ENCODE data around the gene UQCC5.

DNA sequence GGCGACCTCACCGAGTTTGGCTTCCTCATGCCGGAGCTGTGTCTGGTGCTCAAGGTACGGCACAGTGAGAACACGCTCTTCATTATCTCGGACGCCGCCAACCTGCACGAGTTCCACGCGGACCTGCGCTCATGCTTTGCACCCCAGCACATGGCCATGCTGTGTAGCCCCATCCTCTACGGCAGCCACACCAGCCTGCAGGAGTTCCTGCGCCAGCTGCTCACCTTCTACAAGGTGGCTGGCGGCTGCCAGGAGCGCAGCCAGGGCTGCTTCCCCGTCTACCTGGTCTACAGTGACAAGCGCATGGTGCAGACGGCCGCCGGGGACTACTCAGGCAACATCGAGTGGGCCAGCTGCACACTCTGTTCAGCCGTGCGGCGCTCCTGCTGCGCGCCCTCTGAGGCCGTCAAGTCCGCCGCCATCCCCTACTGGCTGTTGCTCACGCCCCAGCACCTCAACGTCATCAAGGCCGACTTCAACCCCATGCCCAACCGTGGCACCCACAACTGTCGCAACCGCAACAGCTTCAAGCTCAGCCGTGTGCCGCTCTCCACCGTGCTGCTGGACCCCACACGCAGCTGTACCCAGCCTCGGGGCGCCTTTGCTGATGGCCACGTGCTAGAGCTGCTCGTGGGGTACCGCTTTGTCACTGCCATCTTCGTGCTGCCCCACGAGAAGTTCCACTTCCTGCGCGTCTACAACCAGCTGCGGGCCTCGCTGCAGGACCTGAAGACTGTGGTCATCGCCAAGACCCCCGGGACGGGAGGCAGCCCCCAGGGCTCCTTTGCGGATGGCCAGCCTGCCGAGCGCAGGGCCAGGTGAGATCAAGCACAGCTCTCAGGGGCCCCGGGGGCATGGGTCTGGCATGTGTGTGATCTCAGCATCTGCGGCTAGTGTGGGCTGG lies 48.4 kb upstream of the UQCC5 start:
- TF ChIP-seq RARB (CRISPR knock-in tag; IDR thresholded peaks at IDR 0.05) (no peak), ARNTL (CRISPR knock-in tag; IDR thresholded peaks at IDR 0.05; ENCODE audit: borderline replicate concordance, low read depth) (no peak), ESRRG (CRISPR knock-in tag; IDR thresholded peaks at IDR 0.05) (no peak), CSDC2 (CRISPR knock-in tag; IDR thresholded peaks at IDR 0.05) (no peak), TOX (CRISPR knock-in tag; IDR thresholded peaks at IDR 0.05; ENCODE audit: borderline replicate concordance) (no peak), ISL1 (CRISPR knock-in tag; IDR thresholded peaks at IDR 0.05) (no peak), ZFP3 (CRISPR knock-in tag; IDR thresholded peaks at IDR 0.05) (no peak), ZNF70 (CRISPR knock-in tag; IDR thresholded peaks at IDR 0.05) (no peak), ZC3H10 (CRISPR knock-in tag; IDR thresholded peaks at IDR 0.05) (no peak), ZFP30 (CRISPR knock-in tag; IDR thresholded peaks at IDR 0.05) (no peak)

All from SK-N-SH treated with all-trans-retinoic acid at 6 μM for 48 hours (cell line).